T-helper 1 cell treated with Interleukin-12 subunit alpha and Interleukin-12 subunit beta and Interleukin-4 antibody, amounts not matched to agents 30 μg/mL and 1 μg/mL, for 36 hours (primary cell): ENCODE data around the gene TMEM18.
A peak's percentile ranks its signal among the peaks of the same experiment; 100 is the strongest.
"Not testable (repeated sequence)": the region's sequence is repeated elsewhere in the genome, so short reads cannot be mapped to it uniquely, and the experiment has no call there.

Experiments
- H3K27ac Mint-ChIP-seq: one replicate; pipeline ENCODE4 v1.8.0; 2021; ENCODE audit warnings: mild to moderate bottlenecking, mixed read lengths
- H3K27me3 Mint-ChIP-seq: one replicate; pipeline ENCODE4 v1.8.0; 2021; ENCODE audit warnings: low read depth, mixed read lengths
- H3K36me3 Mint-ChIP-seq: one replicate; pipeline ENCODE4 v1.8.0; 2021; ENCODE audit warnings: low read depth, mixed read lengths
- H3K4me1 Mint-ChIP-seq: one replicate; pipeline ENCODE4 v1.8.0; 2021; ENCODE audit warnings: low read depth, mixed read lengths
- H3K4me3 Mint-ChIP-seq: one replicate; pipeline ENCODE4 v1.8.0; 2021; ENCODE audit warnings: mild to moderate bottlenecking, moderate library complexity, mixed read lengths
- H3K9me3 Mint-ChIP-seq: one replicate; pipeline ENCODE4 v1.8.0; 2021; ENCODE audit warnings: mixed read lengths

TMEM18 gene

DNA sequence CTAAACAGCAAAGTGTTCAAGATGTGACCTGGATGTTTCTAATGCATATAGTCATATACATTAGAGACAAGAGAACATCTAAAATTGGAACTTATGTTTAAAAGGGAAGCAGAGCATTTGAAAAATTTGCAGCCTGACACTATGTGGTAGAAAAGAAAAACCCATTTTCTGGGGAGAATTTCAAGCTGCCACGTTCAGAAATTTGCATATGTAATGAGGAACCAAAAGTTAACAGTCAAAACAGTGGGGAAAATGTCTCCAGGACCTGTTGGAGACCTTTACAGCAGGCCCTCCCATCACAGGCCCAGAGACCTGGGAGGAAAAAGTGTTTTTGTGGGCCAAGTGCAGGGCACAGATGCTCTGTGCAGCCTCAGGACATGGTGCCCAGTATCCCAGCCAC is 8.2 kb upstream of the TMEM18 start:
- Mint-ChIP-seq H3K36me3 (peaks cover 5% of the 10 kb centered on the region), H3K27ac (no peak overlapping the region)

DNA sequence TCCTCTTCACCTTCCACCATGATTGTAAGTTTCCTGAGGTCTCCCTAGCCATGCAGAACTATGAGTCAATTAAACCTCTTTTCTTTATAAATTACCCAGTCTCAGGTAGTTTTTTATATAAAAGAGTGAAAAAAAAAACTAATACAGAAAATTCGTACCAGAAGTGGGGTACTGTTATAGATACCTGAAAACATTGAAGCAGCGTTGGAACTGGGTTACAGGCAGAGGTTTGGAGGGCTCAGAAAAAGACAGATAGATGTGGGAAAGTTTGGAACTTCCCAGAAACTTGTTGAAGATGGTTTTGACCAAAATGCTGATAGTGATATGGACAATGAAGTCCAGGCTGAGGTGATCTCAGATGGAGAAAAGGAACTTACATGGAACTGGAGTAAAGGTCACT is 7.7 kb upstream of the TMEM18 start:
- H3K9me3 Mint-ChIP-seq: peaks cover 39% of the 10 kb centered on the region
- not testable (repeated sequence) for H3K27me3 Mint-ChIP-seq, H3K36me3 Mint-ChIP-seq, H3K4me3 Mint-ChIP-seq, H3K27ac Mint-ChIP-seq, H3K4me1 Mint-ChIP-seq

More for the DNA sequence above, 8.2 kb upstream of the TMEM18 start:
- no peaks in the 10 kb centered on the region for H3K27me3 Mint-ChIP-seq
- peaks cover 39% of the 10 kb centered on the region for H3K9me3 Mint-ChIP-seq
- H3K4me3 Mint-ChIP-seq: no peak overlapping the region
- no peaks in the 10 kb centered on the region for H3K4me1 Mint-ChIP-seq

DNA sequence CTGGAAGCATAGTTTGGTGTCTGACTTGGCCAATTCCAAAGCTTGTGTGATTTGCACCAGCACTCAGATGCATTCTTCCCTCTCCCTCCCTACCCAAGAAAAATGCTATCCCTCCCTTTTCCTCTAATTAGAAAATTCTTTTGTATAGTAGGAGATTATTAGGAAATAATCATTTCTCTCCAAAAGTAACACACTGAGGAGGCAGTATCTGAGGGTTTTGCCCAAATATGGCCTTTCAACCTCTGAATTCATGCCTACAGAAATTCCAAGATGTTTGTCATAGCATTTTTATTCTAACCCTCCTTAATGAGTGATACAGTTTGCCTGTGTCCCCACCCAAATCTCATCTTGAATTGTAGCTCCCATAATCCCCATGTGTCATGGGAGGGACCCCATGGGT is 5.0 kb upstream of the TMEM18 start:
- H3K4me1 Mint-ChIP-seq: peaks cover 5% of the 10 kb centered on the region
- peaks cover 7% of the 10 kb centered on the region for H3K36me3 Mint-ChIP-seq
- H3K9me3 Mint-ChIP-seq: peaks cover 39% of the 10 kb centered on the region
- H3K4me3 Mint-ChIP-seq: no peak overlapping the region
- H3K27me3 Mint-ChIP-seq: no peaks in the 10 kb centered on the region
- H3K27ac Mint-ChIP-seq: no peak overlapping the region

DNA sequence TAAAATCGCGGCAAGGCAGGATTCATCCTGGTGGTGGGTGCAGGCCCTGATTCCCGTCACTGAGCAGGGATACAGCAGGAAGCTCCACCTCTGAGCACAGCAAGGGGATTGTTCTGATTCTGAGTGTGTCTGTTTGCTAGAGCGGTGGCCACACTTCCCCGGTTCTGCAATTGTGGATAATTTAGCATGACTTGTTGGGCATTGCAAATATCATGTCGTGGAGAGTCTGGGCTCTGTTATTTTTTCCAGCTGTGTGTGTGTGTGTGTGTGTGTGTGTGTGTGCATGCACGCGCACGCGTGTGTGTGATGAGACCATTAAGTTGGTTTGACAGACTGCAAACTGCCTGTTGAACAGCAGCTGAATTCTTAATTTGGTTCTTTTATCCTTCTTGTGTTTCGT is 4.1 kb upstream of the TMEM18 start:
- H3K36me3 Mint-ChIP-seq: peaks cover 7% of the 10 kb centered on the region
- H3K9me3 Mint-ChIP-seq: peaks cover 32% of the 10 kb centered on the region
- H3K4me1 Mint-ChIP-seq: peaks cover 5% of the 10 kb centered on the region
- H3K27me3 Mint-ChIP-seq: no peaks in the 10 kb centered on the region
- no peak overlapping the region for H3K27ac Mint-ChIP-seq
- H3K4me3 Mint-ChIP-seq: no peak overlapping the region

DNA sequence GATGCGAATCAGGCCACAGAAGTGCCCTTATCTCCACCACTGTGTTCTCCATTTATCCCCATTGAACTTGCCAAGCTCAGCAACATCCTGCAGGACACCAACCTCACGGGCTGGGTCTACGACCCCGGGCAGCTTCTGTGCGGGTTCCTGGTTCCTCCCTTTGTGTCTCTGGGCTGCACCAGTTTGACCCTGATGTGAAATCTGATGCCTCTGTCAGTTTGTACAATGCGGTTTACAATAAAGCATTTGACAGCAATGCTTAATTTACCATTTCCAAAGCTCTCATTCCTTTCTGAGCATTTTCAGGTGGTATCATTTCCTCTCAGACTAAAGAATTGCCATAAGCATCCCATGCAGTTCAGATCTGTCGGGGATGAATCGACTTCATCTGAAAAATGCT is 3.3 kb upstream of the TMEM18 start:
- Mint-ChIP-seq H3K27ac (no peak overlapping the region), H3K27me3 (no peaks in the 10 kb centered on the region), H3K36me3 (peaks cover 7% of the 10 kb centered on the region), H3K4me3 (no peak overlapping the region), H3K9me3 (peaks cover 28% of the 10 kb centered on the region), H3K4me1 (peaks cover 8% of the 10 kb centered on the region)

DNA sequence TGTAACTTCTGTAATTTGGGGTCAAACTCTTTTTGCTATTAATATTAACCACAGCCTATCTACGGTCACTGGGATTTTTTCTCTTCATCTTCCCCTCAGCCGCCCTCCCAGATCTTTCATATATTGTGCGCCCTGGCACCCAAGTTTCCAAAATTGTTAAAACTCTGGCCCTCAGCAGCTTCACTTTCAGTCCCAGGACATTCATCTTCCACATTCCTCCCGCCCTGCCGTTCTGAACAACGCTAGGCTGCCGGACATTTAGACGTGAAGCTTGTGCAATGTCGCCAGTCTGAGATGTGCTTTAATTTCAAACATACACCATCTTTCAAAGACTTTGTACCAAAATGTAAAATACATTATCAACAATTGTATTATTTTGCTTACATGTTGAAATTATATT is 1.8 kb upstream of the TMEM18 start:
- H3K36me3 Mint-ChIP-seq: peaks cover 4% of the 10 kb centered on the region
- peaks cover 14% of the 10 kb centered on the region for H3K9me3 Mint-ChIP-seq
- peak overlapping the region; percentile 26 for H3K27ac Mint-ChIP-seq
- no peaks in the 10 kb centered on the region for H3K27me3 Mint-ChIP-seq
- peaks cover 16% of the 10 kb centered on the region for H3K4me1 Mint-ChIP-seq
- H3K4me3 Mint-ChIP-seq: peak overlapping the region; percentile 90

DNA sequence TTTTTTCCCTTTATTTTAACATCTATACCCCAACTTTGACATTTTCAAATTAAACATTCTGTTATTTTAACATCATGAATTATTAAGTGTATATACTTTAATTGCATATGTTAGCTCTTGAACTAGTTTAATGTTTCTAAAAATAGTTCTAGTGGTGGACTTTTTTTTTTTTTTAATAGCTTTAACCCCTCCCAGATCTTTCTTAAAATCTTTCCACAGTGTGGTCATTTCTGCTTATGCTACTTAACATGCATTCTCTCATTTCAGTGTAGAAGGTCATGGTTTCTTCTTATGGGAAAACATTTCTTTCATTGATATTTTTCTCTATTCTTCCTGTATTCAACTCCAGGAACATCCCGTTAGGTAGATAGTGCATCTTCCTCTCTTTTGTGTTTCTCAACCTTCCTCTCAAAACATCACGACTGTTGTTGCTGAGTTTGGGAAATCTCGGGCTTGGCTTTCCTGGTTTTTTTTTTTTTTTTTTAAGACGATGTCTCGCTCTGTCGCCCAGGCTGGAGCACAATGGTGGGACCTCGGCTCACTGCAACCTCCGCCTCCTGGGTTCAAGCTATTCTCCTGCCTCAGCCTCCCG is 849 bp upstream of the TMEM18 start:
- H3K27ac Mint-ChIP-seq: peak overlapping the region; percentile 95
- peaks cover 4% of the 10 kb centered on the region for H3K36me3 Mint-ChIP-seq
- H3K4me1 Mint-ChIP-seq: peaks cover 19% of the 10 kb centered on the region
- H3K27me3 Mint-ChIP-seq: no peaks in the 10 kb centered on the region
- peak overlapping the region; percentile 90 for H3K4me3 Mint-ChIP-seq
- peaks cover 5% of the 10 kb centered on the region for H3K9me3 Mint-ChIP-seq

DNA sequence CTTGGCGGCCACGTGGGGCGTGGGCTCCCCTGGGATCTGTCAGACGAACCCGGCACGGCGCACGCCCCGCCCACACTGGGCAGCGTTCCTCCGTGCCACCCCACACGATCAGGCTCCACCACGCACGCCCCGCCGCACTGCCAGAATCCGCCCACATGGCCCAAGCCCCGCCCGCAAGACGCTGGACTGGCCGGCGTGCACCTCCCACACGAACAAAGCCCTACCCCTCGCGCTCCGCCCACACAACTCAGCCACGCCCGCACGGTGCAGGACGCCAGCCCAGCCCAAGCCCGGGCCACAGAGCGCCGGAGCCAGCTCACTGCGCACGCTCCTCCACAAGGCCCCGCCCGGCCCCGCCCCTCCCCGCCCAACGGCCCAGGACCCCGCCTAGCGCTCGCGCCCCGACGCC is 555 bp downstream of the TMEM18 start:
- Mint-ChIP-seq H3K36me3 (peaks cover 6% of the 10 kb centered on the region), H3K9me3 (no peaks in the 10 kb centered on the region), H3K4me3 (peak overlapping the region; percentile 93), H3K27ac (peak overlapping the region; percentile 93), H3K27me3 (no peaks in the 10 kb centered on the region), H3K4me1 (peaks cover 20% of the 10 kb centered on the region)

DNA sequence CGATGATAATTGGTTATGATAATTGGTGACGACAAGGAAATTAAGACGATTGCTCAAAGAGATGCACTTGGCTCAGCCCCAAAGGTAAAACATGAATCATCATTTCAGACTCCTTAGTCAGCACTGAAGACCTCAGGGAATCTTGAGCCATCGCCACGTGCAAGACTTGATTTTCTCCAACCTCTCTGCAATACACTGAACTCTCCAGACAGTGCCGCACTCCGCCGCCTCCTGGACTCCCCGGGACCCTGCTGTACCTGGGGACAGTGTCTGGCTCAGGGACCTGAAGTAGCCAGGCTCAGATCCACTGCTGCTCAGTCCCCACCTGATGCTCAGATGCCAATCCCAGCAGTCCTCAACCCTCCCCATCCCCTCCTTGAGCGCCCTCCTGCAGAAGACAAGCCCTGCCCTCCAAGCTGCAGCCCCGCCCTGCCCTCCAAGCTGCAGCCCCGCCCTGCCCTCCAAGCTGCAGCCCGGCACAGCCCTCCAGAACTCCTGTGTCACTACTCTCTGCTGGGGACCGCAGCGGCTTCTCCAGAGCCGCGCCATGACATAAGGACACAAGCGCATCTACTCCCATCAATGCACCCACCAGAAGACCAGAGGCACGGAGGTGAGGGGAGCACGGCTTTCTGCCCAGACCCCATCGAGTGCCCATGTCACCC is 1.1 kb downstream of the TMEM18 start:
- peak overlapping the region; percentile 93 for H3K4me3 Mint-ChIP-seq
- H3K27me3 Mint-ChIP-seq: no peaks in the 10 kb centered on the region
- H3K9me3 Mint-ChIP-seq: no peaks in the 10 kb centered on the region
- peak overlapping the region; percentile 93 for H3K27ac Mint-ChIP-seq
- peaks cover 6% of the 10 kb centered on the region for H3K36me3 Mint-ChIP-seq
- H3K4me1 Mint-ChIP-seq: peaks cover 20% of the 10 kb centered on the region

DNA sequence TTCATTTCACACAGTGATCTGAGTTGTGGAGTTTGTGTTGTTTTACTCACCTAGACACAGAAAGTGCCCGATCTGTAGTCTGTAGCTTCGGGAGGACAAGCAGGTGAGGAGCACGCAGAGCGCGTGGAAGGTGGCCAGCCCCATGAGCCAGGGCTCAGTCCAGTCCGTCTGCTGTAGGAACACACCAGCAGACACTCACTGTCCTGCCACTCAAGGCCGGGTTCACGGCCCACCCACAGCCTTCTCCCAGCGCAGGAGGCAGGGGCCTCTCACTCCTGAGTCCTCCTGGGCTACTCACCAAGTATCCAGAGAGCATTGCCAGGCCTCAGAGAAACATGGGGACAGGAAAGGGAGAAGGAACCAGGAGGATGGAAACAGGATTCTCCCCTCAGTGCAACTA is 1.7 kb downstream of the TMEM18 start:
- Mint-ChIP-seq H3K27me3 (no peaks in the 10 kb centered on the region), H3K4me1 (peaks cover 20% of the 10 kb centered on the region), H3K9me3 (no peaks in the 10 kb centered on the region), H3K4me3 (peak overlapping the region; percentile 93), H3K27ac (no peak overlapping the region), H3K36me3 (peaks cover 11% of the 10 kb centered on the region)

DNA sequence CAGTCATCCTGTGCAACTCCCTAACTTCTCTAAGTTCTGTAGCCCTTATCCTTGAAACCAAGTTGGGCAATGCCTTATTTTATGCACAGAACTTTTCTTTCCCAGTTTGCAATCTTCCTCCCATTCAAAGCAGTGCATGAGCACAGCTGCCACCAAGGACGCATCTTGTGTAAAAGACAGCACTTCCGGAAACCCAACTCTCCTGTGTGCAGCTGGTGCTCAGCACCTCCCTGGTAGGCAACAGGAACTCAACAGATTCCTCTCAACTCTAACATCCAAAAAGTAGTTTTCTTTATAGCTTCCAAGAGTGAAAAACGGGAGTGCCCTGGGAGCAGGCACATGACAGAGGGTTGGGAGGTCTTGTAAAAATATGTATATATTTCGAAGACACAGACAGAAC is 2.2 kb downstream of the TMEM18 start:
- H3K27ac Mint-ChIP-seq: no peak overlapping the region
- peaks cover 15% of the 10 kb centered on the region for H3K36me3 Mint-ChIP-seq
- H3K27me3 Mint-ChIP-seq: no peaks in the 10 kb centered on the region
- H3K9me3 Mint-ChIP-seq: no peaks in the 10 kb centered on the region
- H3K4me1 Mint-ChIP-seq: peaks cover 20% of the 10 kb centered on the region
- H3K4me3 Mint-ChIP-seq: no peak overlapping the region

DNA sequence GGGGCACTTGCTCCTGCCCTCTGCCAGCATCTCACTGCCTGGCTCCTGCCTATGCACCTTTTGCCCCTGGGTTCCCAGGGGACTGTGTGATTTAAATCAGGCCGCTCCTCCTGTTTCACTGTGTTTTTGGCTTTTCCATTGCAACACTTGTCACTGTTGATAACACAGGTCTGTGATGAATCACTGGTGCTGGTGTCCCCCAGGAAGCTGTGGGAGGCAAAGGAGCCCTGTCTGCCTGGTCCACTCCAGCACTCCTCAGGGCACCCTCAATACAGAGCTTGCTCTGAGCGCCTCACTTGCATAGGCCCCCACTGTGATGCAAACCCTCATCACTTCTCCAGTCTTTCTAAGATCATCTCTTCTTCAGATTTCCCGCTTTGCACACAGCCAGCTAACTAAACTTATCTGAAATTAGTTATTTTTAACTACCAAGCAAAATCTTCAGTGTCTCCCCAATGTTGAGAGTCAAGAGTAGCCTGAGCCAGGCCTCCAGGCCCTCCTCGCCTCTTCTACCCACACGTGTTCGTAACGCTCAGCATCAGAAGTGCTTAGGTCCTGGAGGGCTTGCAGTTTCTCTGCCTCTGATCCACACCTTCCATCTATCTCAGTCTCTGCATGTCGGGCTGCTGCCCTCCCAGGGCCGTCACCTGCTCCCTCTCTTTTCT is 2.8 kb downstream of the TMEM18 start:
- peaks cover 18% of the 10 kb centered on the region for H3K36me3 Mint-ChIP-seq
- H3K27me3 Mint-ChIP-seq: no peaks in the 10 kb centered on the region
- H3K9me3 Mint-ChIP-seq: no peaks in the 10 kb centered on the region
- peaks cover 20% of the 10 kb centered on the region for H3K4me1 Mint-ChIP-seq
- no peak overlapping the region for H3K27ac Mint-ChIP-seq
- H3K4me3 Mint-ChIP-seq: no peak overlapping the region

DNA sequence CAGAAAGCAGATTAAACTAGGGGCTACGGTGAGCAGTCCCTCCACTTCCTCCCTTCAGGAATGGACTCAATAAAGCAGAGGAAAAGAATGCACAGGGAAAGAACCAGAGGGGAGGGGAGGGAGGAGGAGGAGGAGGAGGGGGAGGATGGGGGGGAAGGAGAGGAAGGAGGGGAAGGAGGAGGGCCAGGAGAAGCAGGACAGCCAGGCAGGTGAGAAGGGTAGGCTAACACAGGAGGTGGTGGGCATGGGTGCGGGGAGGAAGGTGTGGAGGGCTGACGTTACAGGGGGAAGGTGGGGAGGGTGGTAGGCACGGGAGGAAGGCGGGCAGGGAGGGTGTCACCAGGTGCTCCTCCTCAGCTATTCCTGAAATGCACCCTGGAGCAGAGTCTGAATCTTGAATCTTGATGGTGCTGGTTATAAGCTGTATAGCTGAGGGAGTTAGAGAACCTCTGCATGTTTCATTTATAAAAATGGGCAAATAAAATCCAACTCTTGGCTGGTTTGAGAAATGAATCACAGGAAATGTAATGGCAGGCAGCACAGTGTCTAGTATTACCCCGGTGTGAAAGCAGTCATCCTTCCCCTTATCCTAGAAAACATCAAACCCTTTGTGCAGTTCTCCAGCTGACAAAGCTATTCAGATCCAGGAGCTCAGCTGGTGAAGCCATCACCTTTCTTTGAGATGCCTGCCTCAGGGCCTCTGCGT is 3.4 kb downstream of the TMEM18 start:
- Mint-ChIP-seq H3K4me3 (no peak overlapping the region), H3K27ac (no peak overlapping the region), H3K36me3 (peaks cover 23% of the 10 kb centered on the region), H3K9me3 (no peaks in the 10 kb centered on the region), H3K27me3 (no peaks in the 10 kb centered on the region), H3K4me1 (peaks cover 17% of the 10 kb centered on the region)

DNA sequence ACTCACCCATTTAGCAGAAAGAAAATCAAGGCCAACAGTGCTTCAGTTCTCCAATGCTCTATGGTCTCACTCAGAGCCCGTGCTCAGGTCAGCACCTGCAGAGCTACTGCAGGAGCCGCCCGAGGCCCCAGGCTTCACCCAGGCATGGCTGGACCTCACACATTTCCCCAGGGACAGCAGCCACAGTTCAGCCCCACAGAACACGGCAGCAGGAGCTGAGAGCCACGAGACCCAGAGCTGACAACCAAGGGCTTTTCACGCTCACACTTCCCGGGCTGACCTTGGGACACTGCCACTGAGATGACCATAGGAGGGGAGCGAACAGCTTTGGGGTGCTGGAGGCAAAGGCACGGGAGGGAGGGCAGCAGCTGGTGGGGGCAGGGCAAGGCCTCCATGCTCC is 4.2 kb downstream of the TMEM18 start:
- H3K36me3 Mint-ChIP-seq: peaks cover 30% of the 10 kb centered on the region
- H3K27ac Mint-ChIP-seq: no peak overlapping the region
- H3K9me3 Mint-ChIP-seq: no peaks in the 10 kb centered on the region
- peaks cover 15% of the 10 kb centered on the region for H3K4me1 Mint-ChIP-seq
- no peaks in the 10 kb centered on the region for H3K27me3 Mint-ChIP-seq
- no peak overlapping the region for H3K4me3 Mint-ChIP-seq

DNA sequence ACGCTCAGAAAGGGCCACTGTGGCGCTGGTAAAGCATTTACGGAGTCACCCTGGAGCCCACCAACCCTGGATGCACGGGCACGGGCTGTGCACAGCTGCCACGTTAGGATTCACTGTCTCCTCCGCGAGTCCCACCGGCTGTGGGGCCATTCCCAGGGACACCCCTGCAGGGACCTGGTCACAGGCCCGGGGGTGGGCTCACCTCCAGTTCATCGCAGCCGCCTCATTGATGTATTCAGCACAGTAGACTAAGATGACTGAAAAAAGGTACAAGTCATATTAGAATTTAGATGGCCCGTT is 4.7 kb downstream of the TMEM18 start:
- Mint-ChIP-seq H3K27me3 (no peaks in the 10 kb centered on the region), H3K4me1 (peaks cover 16% of the 10 kb centered on the region), H3K4me3 (no peak overlapping the region), H3K9me3 (peaks cover 4% of the 10 kb centered on the region), H3K27ac (no peak overlapping the region), H3K36me3 (peaks cover 35% of the 10 kb centered on the region)
